Stimulated activated naive CD8-positive, alpha-beta T cell treated with anti-CD3 and anti-CD28 coated beads, Interleukin-15, amount 100 ng/mL, for 72 hours (primary cell): ENCODE results near the gene ERVMER34-1.
A peak's percentile ranks its signal among the peaks of the same experiment; 100 is the strongest.

ENCODE experiments used
- ATAC-seq: fragments of 150-1000 bp; cut with Tn5 transposase; 2 replicates; pipeline ENCODE4 v1.10.0; 2021; ENCODE audit warnings: mild to moderate bottlenecking, moderate library complexity
- DNase-seq, 2 donors: peaks; one replicate each; pipeline ENCODE4 v3.0.0; 2021 to 2022
- H3K27ac Mint-ChIP-seq, 2 donors: one replicate each; pipeline ENCODE4 v1.8.0; 2022; ENCODE audit warnings: mild to moderate bottlenecking in 2 of 2, mixed read lengths in 2 of 2, moderate library complexity in 2 of 2
- H3K27me3 Mint-ChIP-seq: one replicate; pipeline ENCODE4 v1.8.0; 2022; ENCODE audit warnings: mixed read lengths
- H3K4me1 Mint-ChIP-seq: one replicate; pipeline ENCODE4 v1.8.0; 2022; ENCODE audit warnings: mild to moderate bottlenecking, mixed read lengths
- H3K4me3 Mint-ChIP-seq, 2 donors: one replicate each; pipeline ENCODE4 v1.8.0; 2022; ENCODE audit warnings: mild to moderate bottlenecking in 2 of 2, mixed read lengths in 2 of 2, moderate library complexity in 1 of 2
- H3K9me3 Mint-ChIP-seq, 2 donors: one replicate each; pipeline ENCODE4 v1.8.0; 2022; ENCODE audit warnings: mixed read lengths in 2 of 2

The ERVMER34-1 gene

GRCh38 chr4:52750819-52751486 lies at the start of gene ERVMER34-1:
Gene ERVMER34-1 (minus strand): TSS chr4:52751425. CDS start chr4:52745520, 5,905 bp downstream.
- H3K4me1 Mint-ChIP-seq, result peaks cover 15% of the 10 kb centered on the region
- H3K27ac Mint-ChIP-seq, result peak within 1 kb of the TSS in 1 of 2 donors; percentile 43
- H3K9me3 Mint-ChIP-seq, result no peaks in the 10 kb centered on the region
- H3K4me3 Mint-ChIP-seq, result peak within 1 kb of the TSS; percentile 80 to 85
- peak; percentile 7 to 10 for DNase-seq
- peaks cover 80% of the 10 kb centered on the region for H3K27me3 Mint-ChIP-seq
- peak; percentile 61 for ATAC-seq

DNA sequence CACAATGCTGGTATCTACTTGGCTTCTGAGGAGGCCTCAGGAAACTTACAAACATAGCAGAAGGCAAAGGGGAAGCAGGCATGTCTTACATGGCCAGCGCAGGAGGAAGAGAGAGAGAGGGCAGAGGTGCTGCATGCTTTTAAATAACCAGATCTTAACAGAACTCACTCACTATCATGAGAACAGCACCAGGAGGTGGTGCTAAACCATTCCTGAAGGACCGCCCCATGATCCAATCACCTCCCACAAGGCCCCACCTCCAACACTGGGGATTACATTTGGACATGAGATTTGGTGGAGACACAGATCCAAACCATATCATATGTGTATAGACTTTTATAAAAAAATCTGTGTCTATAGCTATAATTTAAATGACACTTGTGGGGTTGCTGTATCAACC lies 48.6 kb upstream of the ERVMER34-1 start:
- Mint-ChIP-seq H3K4me3 (no peak overlapping the region), H3K27ac (no peak overlapping the region), H3K4me1 (no peaks in the 10 kb centered on the region), H3K9me3 (peaks cover 4 to 19% of the 10 kb centered on the region in 2 donors), H3K27me3 (peaks cover 18% of the 10 kb centered on the region)
- no peak for DNase-seq
- no peak for ATAC-seq

DNA sequence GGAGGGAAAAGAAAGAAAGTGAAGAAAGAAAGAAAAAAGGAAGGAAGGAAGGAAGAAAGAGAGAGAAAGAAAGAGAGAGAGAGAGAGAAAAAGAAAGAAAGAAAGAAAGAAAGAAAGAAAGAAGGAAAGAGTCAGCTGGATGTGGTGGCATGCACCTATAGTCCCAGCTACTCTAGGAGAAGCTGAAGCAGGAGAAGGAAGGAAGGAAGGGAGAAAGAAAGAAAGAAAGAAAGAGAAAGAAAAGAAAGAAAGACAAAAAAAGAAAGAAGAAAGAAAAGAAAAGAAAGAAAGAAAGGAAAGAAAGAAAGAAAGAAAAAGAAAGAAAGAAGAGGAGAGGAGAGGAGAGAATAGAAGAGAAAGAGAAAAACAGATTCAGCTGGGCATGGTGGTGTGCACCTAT lies 44.3 kb upstream of the ERVMER34-1 start:
- Mint-ChIP-seq H3K4me1 (no peaks in the 10 kb centered on the region), H3K4me3 (no peak overlapping the region), H3K27me3 (no peaks in the 10 kb centered on the region), H3K27ac (no peak overlapping the region), H3K9me3 (no peaks in the 10 kb centered on the region)
- DNase-seq, result no peak
- ATAC-seq, result no peak

- Mint-ChIP-seq H3K27me3 (no peaks in the 10 kb centered on the region), H3K9me3 (no peaks in the 10 kb centered on the region), H3K4me1 (no peaks in the 10 kb centered on the region), H3K27ac (no peak overlapping the region), H3K4me3 (no peak overlapping the region)
- DNase-seq, result no peak
- ATAC-seq, result no peak
These were observed 40.7 kb upstream of the ERVMER34-1 start for GRCh38 chr4:52791936-52792335.

DNA sequence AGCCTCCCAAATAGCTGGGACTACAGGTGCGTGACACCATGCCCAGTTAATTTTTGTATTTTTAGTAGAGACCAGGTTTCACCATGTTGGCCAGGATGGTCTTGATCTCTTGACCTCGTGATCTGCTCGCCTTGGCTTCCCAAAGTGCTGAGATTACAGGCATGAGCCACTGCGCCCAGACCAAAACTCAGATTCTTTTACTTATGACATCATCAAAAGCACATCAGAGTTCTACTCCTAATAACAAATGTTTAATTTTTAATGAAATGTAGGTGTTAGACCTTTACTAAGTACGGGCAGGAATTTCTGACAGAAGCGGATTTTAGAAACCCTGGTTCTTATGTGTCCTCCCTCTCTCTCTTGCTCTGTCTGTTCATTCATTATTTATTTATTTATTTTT lies 38.5 kb upstream of the ERVMER34-1 start:
- Mint-ChIP-seq H3K9me3 (no peaks in the 10 kb centered on the region), H3K4me3 (no peak overlapping the region), H3K27ac (peak overlapping the region in 1 of 2 donors; percentile 71), H3K27me3 (no peaks in the 10 kb centered on the region), H3K4me1 (no peaks in the 10 kb centered on the region)
- ATAC-seq, result no peak
- DNase-seq, result no peak

DNA sequence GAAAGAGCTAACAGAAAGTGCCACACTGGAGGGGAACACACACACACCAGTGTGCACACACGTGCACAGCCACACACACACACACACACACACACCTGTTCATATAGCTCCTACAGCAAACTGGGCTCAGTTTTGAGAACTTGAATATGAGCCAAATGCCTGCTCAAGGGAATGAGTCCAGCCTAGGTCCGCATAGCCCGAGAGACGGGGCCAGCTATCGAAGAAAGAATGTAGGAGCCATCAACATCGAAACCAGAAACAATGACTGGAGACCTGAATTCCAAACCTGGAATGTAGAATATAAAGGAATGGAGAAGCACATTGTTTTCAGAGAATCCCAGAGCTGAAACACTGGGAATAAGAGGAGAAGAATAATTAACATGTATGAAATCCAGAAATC lies 37.6 kb upstream of the ERVMER34-1 start:
- Mint-ChIP-seq H3K4me3 (no peak overlapping the region), H3K27ac (no peak overlapping the region), H3K9me3 (no peaks in the 10 kb centered on the region), H3K27me3 (no peaks in the 10 kb centered on the region), H3K4me1 (no peaks in the 10 kb centered on the region)
- DNase-seq, result no peak
- no peak for ATAC-seq

GRCh38 chr4:52783069-52783468 lies 31.8 kb upstream of the ERVMER34-1 start:
- ATAC-seq, result no peak
- Mint-ChIP-seq H3K27ac (no peak overlapping the region), H3K27me3 (peaks cover 4% of the 10 kb centered on the region), H3K9me3 (no peaks in the 10 kb centered on the region), H3K4me3 (no peak overlapping the region), H3K4me1 (no peaks in the 10 kb centered on the region)
- no peak for DNase-seq

DNA sequence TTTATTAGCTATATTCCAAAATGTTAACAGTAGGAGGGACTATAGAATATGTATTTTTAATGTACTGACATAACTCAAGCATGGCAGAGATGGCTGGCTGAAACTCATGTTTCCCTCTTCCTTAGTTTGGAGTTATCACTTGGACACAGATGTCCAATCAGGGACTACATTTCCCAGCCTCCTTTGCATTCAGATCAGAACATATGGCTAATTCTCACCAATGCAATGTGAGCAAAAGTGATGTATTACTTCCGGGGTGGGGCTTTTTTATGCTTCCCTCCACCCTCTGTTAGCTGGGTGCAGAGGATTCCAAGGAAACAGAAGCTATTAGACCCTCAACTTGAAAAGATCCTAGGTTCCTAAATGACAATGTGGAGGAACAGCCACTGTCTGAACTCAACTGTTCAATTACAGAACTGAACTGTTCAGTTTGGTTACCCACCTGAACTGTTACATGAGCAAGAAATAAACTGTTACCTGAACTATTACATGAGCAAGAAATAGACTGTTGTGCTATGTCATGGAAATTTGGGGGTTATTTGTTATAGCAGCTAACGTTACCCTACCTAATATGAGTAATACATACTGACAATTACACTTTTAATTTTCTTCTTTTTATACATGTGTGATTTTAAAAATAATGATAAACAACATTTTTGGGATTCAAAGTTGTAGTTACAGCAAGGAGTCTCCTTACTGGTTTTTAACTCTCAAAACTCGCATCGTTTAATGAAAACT lies 29.6 kb upstream of the ERVMER34-1 start:
- H3K4me3 Mint-ChIP-seq, result no peak overlapping the region
- no peaks in the 10 kb centered on the region for H3K9me3 Mint-ChIP-seq
- ATAC-seq (no peak), DNase-seq (no peak)
- peaks cover 16% of the 10 kb centered on the region for H3K27me3 Mint-ChIP-seq
- no peaks in the 10 kb centered on the region for H3K4me1 Mint-ChIP-seq
- H3K27ac Mint-ChIP-seq, result no peak overlapping the region

DNA sequence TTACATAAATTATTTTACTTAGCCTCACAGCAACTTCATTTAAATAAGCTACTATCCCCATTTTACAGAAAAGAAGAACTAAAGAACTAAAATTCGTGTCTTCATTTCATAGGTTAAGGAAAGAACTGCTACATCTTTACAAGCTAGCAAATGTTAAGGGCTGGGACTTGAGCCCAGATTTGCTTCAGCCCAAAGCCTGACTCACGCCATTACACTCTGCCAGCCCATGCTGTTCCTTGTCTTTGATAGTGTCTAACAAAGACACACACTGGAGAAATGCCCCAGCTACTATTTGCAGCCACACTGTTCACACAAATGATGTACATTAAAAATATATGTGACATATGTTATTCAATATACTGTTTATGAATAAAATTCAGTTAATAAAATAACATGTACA lies 29.0 kb upstream of the ERVMER34-1 start:
- Mint-ChIP-seq H3K9me3 (no peaks in the 10 kb centered on the region), H3K27ac (no peak overlapping the region), H3K27me3 (peaks cover 16% of the 10 kb centered on the region), H3K4me1 (no peaks in the 10 kb centered on the region), H3K4me3 (no peak overlapping the region)
- no peak for ATAC-seq
- DNase-seq, result no peak

DNA sequence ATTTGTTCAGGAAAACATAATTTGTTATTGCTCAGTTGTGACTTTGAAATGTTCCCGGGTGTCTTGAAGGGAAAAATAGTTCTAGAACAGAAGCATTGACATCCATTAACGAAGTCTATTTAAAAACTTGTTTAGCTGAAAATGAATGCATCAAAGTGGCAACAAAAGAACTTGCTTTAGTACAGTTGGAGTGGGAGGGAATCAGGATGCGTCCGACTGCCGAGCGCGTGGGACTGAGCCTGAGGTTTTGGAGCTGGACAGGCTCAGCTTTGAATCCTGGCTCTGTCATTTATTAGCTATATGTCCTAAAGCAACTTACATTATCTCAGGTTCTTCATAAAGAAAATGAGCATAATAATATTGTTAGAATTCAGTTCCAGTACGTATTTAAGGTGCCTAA lies 9.0 kb upstream of the ERVMER34-1 start:
- DNase-seq (no peak), ATAC-seq (no peak)
- Mint-ChIP-seq H3K27me3 (peaks cover 42% of the 10 kb centered on the region), H3K4me3 (no peak overlapping the region), H3K27ac (no peak overlapping the region), H3K9me3 (no peaks in the 10 kb centered on the region), H3K4me1 (no peaks in the 10 kb centered on the region)

DNA sequence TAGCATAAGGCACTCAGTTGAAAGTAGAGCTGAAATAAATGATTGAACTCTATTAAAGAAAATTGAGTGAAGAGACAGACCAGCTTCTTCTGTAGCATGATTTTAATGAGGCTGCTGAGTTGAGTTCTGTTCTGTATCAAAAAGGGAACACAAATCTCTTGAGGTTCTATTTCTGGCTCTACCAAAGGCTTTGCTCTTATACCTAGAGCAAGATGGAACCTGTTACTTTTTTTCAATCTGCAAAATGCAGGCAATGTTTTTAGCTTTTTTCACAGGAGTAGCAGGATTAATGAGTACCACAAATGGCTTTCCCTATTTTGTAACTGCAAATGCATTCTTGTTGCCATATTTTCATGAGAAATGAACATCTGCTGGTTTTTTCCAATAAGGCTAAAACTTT lies 4.2 kb upstream of the ERVMER34-1 start:
- no peak for DNase-seq
- H3K9me3 Mint-ChIP-seq, result no peaks in the 10 kb centered on the region
- H3K27me3 Mint-ChIP-seq, result peaks cover 78% of the 10 kb centered on the region
- no peak for ATAC-seq
- H3K4me1 Mint-ChIP-seq, result peaks cover 12% of the 10 kb centered on the region
- H3K4me3 Mint-ChIP-seq, result no peak overlapping the region
- H3K27ac Mint-ChIP-seq, result no peak overlapping the region

- H3K9me3 Mint-ChIP-seq, result no peaks in the 10 kb centered on the region
- no peak overlapping the region for H3K4me3 Mint-ChIP-seq
- H3K27me3 Mint-ChIP-seq, result peaks cover 86% of the 10 kb centered on the region
- H3K4me1 Mint-ChIP-seq, result peaks cover 15% of the 10 kb centered on the region
- no peak for DNase-seq
- no peak for ATAC-seq
- no peak overlapping the region for H3K27ac Mint-ChIP-seq
These were observed 1.7 kb upstream of the ERVMER34-1 start for GRCh38 chr4:52752936-52753335.

DNA sequence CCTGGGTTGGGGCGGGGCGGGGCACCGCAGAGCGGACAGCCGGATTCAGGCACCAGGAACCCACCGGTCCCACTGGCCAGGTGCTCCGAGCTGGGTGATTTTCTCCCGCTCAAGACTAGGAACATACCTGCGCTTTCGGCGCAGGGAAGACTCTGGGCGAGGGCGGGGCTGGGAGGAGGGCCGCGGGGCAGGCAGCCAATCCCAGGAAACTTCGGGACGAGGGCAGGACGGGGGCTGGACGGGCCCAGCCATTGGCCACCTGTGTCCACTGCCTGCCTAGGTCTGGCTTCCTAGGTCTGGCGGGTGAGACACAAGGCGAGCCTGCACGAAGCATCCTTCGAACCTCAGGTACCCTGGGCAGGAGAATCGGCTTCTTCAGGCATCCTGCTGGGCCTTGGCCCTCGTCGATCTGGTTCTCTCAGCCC lies 274 bp upstream of the ERVMER34-1 start:
- Mint-ChIP-seq H3K27me3 (peaks cover 81% of the 10 kb centered on the region), H3K27ac (no peak overlapping the region), H3K4me3 (peak overlapping the region; percentile 80 to 85), H3K9me3 (no peaks in the 10 kb centered on the region), H3K4me1 (peaks cover 15% of the 10 kb centered on the region)
- DNase-seq, result no peak
- no peak for ATAC-seq

DNA sequence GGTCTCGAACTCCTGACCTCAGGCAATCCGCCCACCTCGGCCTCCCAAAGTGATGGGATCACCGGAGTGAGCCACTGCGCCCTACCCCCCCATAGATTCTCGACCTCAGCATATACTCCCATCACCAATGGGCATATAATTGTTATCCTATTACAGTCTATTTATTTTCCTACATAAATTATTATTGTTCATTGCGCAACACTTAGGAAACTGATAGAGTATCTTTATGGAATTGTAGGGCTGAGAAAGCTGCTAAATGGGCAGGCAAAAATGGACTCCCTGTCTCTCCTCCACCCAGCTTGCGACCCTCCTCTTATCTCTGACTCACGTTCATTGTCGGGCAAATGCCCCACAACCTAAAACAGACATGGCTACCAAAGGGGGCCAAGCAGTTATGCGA lies 1.0 kb downstream of the ERVMER34-1 start:
- no peak for ATAC-seq
- DNase-seq, result no peak
- Mint-ChIP-seq H3K27ac (no peak overlapping the region), H3K4me1 (peaks cover 15% of the 10 kb centered on the region), H3K4me3 (peak overlapping the region; percentile 80 to 85), H3K9me3 (no peaks in the 10 kb centered on the region), H3K27me3 (peaks cover 80% of the 10 kb centered on the region)

DNA sequence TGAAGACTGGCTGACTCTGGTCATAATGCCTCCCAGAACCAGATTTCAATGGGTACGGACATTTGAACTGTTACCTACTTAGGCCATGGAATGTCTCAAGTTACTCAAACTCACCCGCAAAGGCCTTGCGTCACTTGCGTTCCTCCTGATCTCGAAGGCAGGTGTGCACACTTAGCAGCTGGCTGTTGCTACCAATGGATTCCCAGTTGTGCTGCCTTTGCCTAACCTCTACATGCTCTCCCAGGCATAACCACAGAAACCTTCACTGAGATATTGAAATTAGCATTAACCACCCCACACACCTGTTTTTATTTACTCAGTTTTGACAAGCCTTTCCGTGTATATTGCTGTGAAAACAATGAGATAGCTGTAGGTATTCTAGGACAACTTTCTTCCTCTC lies 2.8 kb downstream of the ERVMER34-1 start:
- Mint-ChIP-seq H3K9me3 (no peaks in the 10 kb centered on the region), H3K4me1 (peaks cover 15% of the 10 kb centered on the region), H3K27me3 (peaks cover 73% of the 10 kb centered on the region), H3K27ac (no peak overlapping the region), H3K4me3 (no peak overlapping the region)
- ATAC-seq, result no peak
- no peak for DNase-seq

DNA sequence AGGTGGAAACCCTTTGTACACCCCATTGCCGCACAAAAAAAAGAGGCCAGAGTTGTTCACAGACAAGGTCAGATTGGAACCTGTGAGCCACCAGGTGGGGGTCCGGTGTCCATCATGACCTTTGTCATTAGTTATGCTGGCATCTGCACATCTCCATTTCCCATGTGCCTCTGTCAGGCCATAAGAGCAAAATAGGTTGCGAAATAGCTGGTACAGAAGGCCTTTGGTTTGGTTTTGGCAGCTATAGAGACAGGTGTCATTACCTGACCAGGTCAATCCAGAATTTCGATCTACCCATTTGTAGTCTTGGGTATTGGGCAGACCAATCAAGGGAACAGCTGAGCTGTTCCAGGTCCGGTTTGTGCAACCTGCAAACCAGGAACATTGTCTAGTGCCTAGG lies 6.6 kb downstream of the ERVMER34-1 start:
- peaks cover 35% of the 10 kb centered on the region for H3K27me3 Mint-ChIP-seq

More for the DNA sequence above, 6.6 kb downstream of the ERVMER34-1 start:
- no peak for ATAC-seq
- H3K4me1 Mint-ChIP-seq, result peaks cover 7% of the 10 kb centered on the region
- no peak overlapping the region for H3K27ac Mint-ChIP-seq
- DNase-seq, result no peak
- no peak overlapping the region for H3K4me3 Mint-ChIP-seq
- no peaks in the 10 kb centered on the region for H3K9me3 Mint-ChIP-seq
